Cerebellar cortex (tissue), 1 donor: ENCODE data around the gene FLVCR2.
"Not testable (repeated sequence)": the region's sequence is repeated elsewhere in the genome, so short reads cannot be mapped to it uniquely, and the experiment has no call there.

Experiments used
- DNase-seq: peaks from one replicate; pipeline ENCODE4 v3.0.0-alpha.2; 2015; ENCODE audit warnings: low spot score

FLVCR2 gene

DNA sequence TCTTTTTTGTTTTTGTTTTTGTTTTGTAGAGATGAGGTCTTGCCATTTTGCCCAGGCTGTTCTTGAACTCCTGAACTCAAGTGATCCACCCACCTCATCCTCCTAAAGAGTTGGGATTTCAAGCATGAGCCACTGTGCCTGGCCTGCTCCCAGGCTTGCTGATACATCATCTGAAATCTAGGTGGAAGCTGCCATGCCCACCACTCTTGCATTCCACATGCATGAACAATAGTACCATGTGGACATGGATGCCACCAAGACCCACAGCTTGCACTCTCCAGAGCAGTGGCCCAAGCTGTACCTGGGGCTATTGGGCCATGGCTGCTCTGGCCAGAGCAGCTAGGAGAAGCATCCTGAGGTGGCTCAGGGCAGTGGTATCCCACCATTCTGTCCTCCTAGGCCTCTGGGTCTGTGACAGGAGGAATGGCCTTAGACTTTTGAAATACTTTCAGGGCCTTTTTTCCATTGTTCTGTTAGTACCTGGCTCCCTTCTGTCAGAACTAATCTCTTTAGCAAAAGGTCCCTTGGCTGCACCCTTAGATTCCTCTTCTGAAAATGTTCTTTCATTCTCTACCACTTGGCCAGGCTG lies 13.7 kb downstream of the FLVCR2 start:
- DNase-seq: no peak

DNA sequence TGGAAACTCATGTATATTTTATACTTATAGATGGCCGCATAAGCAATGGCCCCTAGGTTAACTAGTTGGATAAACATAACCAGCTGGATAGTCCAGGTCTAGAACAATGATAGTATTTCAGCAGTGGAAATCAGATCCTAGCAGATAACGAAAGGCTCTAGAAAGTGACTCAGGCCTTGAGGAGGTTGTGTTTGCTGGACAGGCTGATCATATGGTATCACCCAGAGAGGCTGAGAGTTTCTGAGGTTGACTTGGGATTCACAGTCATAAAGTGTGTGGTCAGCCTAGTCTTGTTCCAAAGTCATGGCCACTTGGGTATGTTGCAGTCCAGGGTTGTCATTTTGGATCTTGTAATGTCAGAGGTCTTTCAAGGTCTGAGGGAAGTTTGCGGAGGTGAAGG lies 16.8 kb downstream of the FLVCR2 start:
- DNase-seq: no peak

DNA sequence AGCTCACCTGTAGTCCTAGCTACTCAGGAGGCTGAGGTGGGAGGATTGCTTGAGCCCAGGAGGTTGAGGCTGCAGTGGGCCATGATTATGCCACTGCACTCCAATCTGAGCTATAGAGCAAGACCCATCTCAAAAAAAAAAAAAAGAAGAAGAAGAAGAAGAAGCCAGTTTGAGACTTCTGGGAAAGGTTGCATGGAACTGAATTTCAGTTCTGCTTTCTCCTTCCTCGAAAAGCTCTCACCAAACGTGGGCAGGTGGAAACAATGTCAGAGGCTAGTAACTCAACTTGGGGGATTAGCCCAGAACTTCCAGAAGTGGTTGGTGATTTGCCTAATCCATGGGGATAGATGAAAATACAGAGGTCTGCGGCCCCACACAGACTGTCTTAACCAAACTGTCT lies 18.7 kb downstream of the FLVCR2 start:
- no peak for DNase-seq

DNA sequence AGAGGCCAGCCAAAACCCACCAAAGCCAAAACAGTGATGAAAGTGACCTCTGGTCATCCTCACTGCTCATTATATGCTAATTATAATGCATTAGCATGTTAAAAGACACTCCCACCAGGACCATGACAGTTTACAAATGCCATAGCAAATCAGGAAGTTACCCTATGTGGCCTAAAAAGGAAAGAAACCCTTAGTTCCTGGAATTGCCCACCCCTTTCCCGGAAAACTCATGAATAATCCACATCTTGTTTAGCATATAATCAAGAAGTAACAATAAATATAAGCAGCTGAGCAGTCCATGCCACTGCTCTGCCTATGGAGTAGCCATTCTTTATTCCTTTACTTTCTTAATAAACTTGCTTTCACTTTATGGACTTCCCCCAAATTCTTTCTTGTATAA lies 21.7 kb downstream of the FLVCR2 start:
- not testable (repeated sequence) for DNase-seq

DNA sequence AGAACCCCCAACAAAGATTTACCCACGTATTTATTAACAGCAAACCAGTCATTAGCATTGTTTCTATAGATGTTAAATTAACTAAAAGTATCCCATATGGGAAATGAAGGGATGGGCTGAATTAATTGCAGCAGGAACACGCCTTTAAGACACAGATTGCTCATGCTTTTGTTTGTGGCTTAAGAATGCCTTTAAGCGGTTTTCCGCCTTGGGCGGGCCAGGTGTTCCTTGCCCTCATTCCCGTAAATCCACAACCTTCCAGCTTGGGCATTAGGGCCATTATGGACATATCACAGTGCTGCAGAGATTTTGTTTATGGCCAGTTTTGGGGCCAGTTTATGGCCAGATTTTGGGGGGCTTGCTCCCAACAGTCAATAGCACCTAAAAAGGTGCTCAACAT lies 22.6 kb downstream of the FLVCR2 start:
- not testable (repeated sequence) for DNase-seq

DNA sequence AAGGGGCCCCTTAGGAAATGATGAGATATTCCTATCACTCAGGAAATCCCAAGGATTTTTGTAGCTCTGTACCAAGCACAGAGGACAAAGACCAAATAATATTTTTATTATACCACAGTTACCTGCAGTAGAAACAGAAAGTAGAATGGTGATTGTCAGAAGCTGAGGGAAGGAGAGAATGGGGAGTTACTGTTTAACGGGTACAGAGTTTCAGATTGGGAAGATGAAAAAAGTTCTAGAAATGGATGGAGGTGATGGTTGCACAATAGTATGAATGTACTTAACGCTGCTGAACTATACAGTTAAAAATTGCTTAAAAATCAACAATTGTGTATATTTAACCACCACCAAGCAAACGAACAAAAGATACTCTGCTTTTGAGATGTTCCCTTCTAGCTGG lies 24.1 kb downstream of the FLVCR2 start:
- DNase-seq: no peak

DNA sequence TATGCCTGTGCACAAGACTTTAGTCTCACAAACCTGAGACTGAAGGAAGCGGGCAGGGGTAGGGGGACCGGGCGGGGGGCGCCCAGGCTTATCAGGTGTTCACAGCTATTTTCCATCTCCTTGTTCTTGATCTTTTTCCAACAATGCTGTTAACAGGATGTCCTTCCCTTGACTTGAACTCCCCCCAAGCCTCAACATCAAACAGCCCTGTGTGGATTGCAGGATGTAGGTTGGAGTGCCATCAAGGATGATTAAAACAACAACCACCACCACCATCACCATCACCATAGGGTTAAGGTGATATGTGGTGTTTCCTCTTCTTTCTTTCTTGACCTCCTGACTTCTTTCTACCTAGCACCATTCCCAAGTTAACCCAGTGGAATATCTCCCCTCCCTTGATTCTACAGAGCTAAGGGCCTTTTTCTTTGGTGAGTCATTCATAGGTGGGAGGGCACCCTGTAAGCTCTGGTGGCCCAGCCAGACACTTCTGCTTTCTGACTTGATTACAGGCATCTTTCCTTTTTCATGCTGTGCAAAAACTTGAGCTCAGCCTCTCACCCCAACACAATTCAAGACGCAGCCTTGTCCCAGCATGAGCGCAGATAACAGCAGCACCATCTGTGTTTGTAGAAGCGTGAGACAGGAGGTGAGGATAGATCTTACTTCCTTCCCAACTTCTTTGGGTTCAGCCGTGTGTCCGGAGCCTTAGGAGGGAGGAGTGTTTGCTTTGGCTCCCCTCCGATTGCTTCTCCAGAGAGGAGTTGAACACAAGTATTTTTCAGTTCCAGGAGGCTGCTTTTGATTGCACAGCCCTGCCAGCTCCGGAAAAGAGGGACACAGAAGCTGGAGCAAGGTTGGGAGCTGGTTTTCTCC lies 26.8 kb downstream of the FLVCR2 start:
- DNase-seq: no peak

DNA sequence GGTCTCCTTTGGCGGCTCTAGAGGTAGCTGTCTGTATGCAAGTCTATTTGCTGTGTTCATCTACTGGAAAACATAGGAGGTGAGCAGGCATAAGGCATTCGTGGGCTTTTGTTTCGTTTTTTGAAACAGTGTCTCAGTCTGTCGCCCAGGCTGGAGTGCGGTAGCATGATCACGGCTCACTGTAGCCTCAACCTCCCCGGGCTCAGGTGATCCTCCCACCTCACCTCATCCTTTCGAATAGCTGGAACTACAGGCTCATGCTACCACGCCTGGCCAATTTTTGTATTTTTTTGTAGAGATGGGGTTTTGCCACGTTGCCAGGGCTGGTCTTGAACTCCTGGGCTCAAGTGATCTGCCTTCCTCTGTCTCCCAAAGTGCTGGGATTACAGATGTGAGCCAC lies 27.5 kb downstream of the FLVCR2 start:
- no peak for DNase-seq

DNA sequence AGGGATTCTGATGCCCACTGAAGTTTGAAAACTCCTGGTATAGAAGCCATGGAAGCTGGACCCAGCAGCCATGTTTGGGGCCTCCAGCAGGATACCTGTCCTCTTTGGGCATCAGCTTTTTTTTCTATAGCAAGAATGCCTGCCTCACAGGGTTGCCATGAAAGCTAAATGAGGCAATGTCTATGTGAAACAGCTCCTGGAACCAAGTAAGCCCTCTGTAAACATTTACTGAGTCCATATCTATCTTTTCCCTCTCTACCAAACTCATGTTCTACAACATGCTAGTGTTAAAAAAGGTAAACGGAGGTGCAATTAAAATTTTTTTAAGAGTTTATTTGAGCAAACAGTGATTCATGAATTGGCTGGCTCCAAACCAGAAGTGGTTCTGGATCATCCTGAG lies 28.6 kb downstream of the FLVCR2 start:
- DNase-seq: no peak

DNA sequence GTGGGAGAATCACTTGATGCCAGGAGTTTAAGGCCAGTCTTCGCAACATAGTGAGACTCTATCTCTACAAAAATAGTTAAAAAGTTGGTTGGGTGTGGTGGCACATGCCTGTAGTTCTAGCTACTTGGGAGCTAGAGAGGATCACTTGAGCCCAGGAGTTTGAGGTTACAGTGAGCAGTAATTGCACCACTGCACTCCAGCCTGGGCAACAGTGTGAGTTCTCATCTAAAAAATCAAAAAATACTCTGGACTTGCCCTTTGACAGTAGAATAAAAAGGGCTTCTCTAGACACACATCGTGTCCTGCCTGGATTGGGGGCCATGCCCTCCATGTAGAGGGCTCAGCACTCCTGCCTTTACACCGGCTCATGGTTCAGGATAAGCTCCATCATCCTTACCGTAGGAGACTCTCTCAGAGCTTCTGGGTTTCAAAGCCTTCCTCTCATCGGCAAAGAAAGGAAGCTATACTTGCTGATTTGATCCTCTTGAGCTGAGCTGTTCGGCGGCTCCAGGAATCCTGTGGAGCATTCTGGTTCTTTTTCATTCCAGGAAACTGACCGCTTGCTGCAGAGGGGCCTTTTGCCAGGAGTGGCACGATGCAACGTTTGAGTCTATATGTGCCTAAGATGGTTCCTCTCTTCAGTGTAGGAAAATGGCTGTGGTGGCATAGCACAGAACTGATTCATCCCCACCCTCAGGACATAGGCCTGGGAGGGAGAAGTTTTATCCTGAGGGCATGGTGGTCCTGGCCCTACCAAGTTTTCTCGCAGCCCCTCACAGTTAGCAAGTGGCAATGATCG lies 29.6 kb downstream of the FLVCR2 start:
- no peak for DNase-seq

DNA sequence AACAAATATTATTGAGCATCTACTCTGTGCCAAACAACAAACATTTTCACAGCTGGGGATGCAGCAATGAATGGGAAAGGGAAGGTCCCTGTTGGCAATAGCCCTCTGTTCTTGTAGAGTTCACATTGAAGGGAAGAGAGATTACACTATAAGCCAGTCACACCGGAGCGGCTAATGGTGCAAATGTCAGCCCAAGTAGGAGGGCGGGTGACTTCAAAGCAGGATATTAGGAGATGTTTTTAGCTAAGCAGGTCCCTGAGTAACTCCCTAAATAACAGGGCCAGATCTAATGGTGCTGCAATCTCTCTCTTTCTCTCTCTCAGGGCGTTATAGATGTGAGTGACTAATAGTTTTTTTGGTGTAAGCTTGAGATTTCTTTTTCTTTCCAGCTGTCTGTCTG lies 30.7 kb downstream of the FLVCR2 start:
- no peak for DNase-seq

DNA sequence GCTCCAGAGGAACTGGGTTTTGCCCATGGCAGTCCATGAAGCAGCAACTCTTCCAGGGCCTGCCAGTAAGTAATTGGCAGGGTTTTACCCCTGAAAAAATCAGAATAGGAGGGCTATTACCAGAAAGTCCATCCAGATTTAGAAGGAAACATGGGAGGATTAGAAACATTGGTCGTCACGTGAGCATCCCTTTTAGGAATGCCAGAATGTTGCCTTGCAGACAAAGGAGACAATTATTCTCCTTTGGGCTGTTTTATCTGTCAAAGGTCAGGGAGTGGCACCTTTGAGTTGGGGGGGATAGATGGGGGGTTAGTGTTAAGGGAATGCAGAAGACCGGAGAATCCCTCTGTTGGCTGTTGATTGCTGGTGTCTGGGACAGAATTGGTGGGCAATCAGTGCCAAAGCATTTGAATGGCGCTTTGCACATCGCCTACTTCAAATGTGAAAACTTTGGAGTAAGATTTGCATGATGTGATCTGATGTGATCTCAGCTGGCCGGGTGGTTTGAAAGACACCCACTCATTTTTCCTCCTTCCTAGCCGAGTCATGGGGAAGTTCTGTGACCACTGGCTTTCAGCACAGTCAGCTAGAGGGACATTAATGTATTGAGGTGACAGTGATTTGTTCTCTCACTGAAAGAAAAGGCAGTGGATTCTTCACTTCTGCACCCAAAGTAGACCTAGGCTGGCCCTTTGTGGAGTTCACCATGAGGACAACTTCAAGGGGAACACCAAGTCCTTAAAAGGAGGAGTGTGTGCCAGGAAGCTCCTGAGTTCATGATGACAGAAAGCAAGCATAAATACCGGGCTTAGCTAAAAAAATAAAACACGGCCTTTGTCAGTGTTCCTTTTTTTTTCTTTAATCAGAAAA lies 31.4 kb downstream of the FLVCR2 start:
- DNase-seq: no peak

DNA sequence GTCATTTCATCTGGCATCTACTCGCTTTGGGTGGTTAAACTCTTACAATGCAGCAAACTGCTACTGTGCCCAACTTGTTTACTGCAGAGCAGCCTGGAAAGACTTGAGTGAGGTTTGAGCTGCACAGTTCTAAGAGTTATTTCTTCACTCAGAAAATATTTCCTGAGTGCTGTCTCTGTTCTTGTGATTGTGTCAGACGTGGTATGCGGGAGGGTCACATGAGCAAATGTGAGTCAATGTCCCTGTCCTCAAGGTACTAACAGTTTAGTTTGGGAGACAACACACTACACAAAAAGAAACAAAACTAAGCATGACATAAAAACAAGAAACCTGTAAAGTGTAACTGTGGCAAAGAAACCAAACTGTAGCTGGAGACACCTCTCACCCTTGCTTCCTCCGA lies 32.4 kb downstream of the FLVCR2 start:
- no peak for DNase-seq

DNA sequence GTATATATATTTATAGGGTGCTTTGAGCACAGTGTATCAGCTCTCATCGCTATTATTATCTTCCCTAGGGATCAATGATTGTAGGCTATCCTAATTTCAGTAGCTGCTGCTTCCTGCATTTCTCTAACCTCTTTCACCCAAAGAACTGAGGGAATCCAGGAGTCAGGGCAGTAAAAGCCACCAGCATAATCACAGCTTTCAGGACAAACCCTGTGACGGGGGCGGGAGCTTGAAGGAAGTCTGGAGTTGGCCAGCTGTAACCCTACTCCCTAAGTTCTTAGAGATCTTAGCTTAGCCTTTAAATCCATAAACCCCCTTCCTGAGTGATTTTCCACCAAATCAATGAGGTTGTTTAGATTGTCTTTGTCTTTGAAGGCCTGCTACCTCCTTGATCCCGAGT lies 33.7 kb downstream of the FLVCR2 start:
- DNase-seq: no peak

DNA sequence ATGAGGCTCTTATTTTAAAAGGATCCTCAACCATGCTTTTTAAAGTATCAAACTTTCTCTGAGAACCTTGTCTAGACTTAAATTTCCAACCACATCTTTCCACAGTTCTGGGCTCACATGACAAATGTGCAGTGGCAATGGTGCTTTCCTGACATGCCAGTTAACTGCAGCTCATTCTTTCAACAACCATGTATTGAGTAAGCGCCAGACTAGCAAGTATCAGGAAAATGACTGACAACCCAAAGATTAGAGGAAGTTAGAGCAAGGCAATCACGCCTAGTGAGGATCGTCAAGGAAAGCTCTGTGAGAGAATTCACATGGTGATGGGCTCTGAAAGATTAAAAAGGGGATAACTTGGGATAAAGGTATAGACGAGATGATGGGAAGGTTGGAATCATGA lies 35.8 kb downstream of the FLVCR2 start:
- no peak for DNase-seq

DNA sequence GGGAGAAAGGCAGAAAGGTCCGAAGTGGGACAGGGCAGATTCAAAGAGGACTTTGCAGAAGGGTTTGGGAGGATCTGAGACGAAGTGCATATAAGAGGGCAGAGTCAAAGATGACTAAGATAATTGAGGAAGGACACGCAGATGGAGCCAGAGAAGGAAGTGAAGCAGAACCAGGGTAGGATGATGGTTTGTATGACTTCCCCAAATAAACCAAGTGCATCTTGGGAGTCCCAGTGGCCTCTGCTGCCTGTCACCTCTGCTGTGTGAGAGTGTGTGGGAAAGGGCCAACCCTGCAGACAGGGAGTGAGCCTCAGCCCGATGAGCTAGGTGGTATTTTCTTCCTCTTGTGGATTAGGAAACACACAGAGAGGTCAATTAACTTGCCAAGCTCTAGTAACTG lies 36.8 kb downstream of the FLVCR2 start:
- DNase-seq: no peak

DNA sequence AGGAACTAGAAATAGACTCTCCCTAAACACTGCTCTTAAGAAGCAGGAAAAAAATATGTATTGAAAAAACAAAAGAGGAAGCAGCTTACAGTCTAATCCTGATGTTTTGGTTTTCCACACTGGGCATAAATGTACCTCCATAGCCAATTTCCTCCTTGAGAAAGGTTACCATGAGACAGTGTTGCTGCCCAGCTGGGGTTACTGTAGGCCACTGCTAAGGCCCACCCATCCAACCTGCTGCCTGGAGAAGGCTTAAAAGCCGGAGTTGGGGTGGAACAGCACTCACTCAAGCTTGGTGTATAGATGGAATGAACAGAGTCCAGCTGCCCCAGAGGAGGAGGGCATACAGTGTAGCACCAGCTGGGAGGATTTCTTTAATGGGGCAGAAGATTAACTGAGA lies 41.1 kb downstream of the FLVCR2 start:
- DNase-seq: no peak

DNA sequence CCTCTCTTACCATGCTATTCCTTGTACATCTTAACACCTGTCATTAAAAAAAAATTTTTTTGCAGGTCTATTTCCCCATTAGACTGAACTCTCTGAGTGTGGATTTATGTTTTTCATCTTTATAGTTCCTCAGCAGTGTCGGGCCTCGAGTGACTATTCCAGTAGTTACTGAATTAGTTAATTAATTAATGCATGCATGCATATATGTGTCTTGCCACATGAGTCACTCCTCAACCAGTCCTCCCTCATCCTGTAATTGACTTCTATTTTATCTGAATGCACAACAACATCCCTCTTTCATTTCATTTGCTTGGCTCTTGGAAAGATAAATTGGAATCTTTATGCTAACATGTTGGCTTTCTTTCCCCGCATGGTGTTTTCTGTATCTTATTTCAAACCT lies 46.6 kb downstream of the FLVCR2 start:
- DNase-seq: no peak

DNA sequence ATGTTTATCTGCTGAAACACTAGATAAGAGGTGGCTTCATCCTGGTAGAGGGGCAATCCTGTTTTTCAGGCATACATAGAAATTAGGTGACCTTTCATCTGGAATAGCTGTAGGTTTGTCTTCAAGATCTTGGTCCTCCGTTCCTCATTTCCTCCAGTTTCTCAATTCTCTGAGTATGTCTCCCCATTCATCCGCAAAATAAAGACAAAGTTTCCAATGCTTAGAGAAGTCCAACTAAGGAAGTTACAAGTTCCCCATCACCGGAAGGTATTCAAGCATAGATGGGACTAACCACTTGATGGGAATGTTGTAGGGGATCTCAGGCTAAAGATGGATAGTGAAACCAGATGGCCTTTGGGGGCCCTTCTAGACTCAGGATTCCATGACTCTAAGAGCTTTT lies 48.0 kb downstream of the FLVCR2 start:
- no peak for DNase-seq

DNA sequence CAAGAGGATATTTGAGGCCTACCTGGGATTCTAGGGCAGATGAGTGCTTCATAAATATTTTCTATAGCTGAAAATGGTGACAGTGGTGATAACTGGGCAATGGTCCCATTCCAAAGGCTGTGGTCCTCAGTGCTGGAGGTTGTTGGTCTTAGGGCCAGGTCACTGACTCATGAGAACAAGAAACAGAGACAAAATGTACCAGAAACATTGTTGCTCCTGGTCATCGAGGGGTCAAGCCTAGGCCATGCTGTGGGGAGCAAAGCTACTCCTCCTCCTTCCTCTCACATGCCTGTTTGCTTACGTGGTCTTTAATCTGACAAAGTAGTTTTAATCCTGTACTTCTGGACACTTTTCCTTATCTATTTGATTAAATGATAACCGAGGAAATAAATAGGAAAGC lies 48.4 kb downstream of the FLVCR2 start:
- no peak for DNase-seq

DNA sequence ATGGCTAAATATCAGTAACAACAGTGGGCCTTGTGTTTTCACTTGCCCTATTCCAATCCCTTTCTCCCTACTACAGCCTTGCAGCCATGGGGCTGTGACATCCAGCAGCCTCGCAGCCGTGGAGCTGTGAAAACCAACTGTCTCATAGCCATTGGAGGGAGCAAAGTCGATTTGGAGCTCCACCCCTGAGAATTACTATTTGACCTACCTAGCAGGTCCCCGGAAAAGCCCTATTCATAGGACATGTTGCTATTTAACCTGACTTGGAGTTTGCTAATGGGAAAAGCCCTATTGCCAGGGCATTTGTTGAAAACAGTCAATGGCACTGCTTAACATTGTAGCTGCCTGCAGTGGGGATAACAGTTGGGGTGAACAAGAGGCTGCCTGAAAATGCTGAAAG lies 49.0 kb downstream of the FLVCR2 start:
- DNase-seq: no peak

DNA sequence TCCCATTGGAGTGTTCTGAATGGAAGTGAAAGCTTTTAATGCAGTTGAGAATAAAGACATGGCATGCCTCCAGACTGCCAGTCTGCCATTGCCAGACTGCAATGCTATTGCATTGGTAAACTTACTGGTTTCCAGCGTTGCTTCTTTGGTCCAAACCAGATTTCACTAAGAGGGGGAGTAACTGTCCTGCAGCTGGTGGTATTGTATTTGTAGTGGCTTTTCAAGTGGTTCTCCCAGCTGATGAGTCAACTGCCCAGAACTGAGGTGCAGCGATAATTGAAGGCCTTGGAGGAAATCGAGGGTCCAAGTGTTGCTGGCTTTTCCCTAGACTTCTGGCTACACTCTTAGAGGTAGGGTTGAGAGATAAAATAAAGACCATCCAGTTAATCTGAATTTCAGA lies 50.4 kb downstream of the FLVCR2 start:
- DNase-seq: no peak
